ENCODE data around the gene UBA6.
"Not testable (repeated sequence)": the region's sequence is repeated elsewhere in the genome, so short reads cannot be mapped to it uniquely, and the experiment has no call there.

UBA6 gene

DNA sequence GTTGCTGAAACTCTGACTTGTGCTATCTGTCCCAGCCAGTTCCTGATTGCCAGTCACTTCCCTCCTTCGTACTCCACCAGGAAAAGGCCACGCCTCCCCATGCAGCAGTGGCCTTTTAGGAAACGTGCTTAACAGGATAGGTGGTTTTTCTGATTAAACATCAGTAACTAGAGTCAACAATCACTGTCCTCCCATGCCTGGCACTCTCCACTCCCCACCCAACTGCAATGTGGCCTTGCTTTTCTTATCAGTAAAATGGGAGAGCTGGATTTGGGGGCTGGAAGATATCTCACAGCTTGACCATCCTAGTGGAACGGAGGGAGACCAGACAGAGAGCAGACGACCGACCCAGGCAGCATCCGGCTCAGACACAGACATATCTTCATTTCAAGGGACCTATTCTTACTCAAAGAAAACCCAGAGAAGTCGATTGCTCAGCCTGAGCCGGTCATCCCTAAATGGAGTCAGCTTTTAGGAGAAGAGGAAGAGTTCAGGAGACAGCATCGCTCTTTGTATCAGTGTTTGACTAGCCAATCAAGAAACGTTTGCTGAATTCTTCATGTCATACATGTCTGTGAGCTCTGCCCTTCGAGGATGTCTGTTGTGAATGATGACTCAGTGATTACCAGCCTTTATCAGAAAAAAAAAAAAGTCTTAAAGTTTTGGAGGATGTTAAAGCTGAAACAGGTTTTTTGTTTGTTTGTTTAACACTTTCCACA lies 12.7 kb upstream of the UBA6 start:
- Histone ChIP-seq H3K4me1 (ENCODE audit: low read depth, poor library complexity, severe bottlenecking) (peaks cover 17% of the 10 kb centered on the region), H2AFZ (ENCODE audit: low read depth) (no peak overlapping the region), H4K20me1 (ENCODE audit: insufficient read depth) (no peaks in the 10 kb centered on the region), H3K9ac (no peak overlapping the region), H3K4me3 (IDR thresholded peaks at IDR 0.05; ENCODE audit: insufficient read depth, low read depth, low read length) (no peak overlapping the region), H3K27me3 (ENCODE audit: insufficient read depth, low read depth) (no peaks in the 10 kb centered on the region), H3K36me3 (ENCODE audit: insufficient read depth) (no peaks in the 10 kb centered on the region), H3K27ac (no peak overlapping the region), H3K79me2 (ENCODE audit: insufficient read depth, low read depth) (0 out of 2 replicates have a peak, but pooled peaks cover 8% of the 10 kb centered on the region), H3K4me2 (peak overlapping the region; percentile 27; the same call in 1 of the 2 replicates)
- TF ChIP-seq, protein P1, sequence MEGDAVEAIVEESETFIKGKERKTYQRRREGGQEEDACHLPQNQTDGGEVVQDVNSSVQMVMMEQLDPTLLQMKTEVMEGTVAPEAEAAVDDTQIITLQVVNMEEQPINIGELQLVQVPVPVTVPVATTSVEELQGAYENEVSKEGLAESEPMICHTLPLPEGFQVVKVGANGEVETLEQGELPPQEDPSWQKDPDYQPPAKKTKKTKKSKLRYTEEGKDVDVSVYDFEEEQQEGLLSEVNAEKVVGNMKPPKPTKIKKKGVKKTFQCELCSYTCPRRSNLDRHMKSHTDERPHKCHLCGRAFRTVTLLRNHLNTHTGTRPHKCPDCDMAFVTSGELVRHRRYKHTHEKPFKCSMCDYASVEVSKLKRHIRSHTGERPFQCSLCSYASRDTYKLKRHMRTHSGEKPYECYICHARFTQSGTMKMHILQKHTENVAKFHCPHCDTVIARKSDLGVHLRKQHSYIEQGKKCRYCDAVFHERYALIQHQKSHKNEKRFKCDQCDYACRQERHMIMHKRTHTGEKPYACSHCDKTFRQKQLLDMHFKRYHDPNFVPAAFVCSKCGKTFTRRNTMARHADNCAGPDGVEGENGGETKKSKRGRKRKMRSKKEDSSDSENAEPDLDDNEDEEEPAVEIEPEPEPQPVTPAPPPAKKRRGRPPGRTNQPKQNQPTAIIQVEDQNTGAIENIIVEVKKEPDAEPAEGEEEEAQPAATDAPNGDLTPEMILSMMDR (conservative IDR thresholded peaks at IDR 0.05; ENCODE audit: low read depth, low read length) = no peak

DNA sequence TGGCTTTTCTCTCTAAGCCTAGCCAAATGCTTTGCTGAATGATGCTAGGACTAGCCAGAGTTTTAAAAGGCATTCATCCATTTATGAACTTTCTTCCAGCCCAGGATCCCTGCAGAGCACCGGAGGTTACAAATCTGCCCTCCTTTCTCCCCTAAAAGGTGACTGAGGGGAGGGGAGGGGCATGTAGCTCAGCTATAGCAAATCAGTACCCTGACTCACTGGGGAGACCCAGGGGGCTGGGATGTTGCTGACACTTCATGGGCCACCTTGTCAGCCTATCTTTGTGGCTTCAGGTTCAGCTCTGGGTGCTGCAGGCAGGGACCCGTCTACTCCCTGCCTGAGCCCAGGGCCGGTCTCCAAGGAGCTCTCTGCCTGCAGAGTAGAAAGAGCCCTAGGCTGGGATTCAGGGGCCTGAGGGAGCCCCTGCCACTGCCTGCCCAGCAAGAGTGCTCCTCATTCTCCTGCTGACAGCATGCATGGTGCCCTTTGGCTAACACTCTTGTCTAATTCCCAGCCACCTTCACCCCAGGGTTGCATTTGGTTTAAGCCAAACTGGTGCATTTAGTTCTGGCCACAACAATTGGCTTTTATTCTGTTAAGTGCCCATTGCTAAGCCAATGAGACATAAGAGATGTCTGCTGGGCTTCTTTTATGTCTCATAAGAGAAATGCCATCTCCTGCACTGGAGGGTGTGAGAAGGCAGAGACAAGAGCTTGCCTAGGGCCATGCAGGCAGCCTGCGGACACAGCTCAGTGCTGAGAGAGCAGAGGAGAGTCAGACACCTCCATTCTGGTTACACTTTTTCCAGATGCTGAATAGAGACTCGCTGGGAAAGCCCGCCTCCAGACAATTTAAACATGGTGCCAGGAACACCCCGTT lies 11.9 kb upstream of the UBA6 start:
- Histone ChIP-seq H3K79me2 (ENCODE audit: insufficient read depth, low read depth) (0 out of 2 replicates have a peak, but pooled peaks cover 8% of the 10 kb centered on the region), H3K36me3 (ENCODE audit: insufficient read depth) (no peaks in the 10 kb centered on the region), H3K9ac (no peak overlapping the region), H4K20me1 (ENCODE audit: insufficient read depth) (no peaks in the 10 kb centered on the region), H3K4me2 (no peak overlapping the region), H3K4me3 (IDR thresholded peaks at IDR 0.05; ENCODE audit: insufficient read depth, low read depth, low read length) (no peak overlapping the region), H3K27me3 (ENCODE audit: insufficient read depth, low read depth) (no peaks in the 10 kb centered on the region), H2AFZ (ENCODE audit: low read depth) (no peak overlapping the region), H3K4me1 (ENCODE audit: low read depth, poor library complexity, severe bottlenecking) (peaks cover 17% of the 10 kb centered on the region), H3K27ac (no peak overlapping the region)
- TF ChIP-seq, protein P1 (conservative IDR thresholded peaks at IDR 0.05; ENCODE audit: low read depth, low read length) = no peak

DNA sequence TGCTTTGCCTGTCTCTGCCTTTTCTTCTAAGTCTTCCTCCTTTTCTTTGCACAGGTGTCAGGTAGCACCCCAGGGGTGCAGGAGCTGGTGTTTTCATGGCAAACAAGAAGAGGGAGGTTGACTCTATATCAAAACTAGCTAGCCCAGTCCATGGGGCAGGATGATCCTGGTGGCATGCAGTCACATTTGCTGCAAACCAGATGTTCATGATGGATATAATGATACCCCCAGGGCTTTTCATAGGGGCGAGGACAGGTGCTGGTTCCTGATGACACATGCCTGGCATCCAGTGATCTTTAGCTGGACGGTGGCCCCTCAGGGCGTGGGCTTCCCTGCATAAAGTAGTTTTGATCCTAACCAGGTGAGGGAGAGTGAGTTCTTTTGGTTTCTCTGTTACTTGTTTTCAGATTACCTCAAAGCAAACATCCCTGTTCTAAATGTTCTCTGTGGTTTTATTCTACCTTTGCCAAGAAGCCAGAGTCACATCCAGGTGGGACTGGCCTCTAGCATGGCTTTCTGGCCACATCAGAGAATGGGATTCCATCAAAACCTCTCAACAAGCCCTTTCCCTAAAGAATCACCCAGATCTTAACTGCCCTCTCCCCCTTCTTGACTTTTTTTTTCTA lies 11.2 kb upstream of the UBA6 start:
- Histone ChIP-seq H3K27me3 (ENCODE audit: insufficient read depth, low read depth) (no peaks in the 10 kb centered on the region), H3K4me1 (ENCODE audit: low read depth, poor library complexity, severe bottlenecking) (peaks cover 17% of the 10 kb centered on the region), H2AFZ (ENCODE audit: low read depth) (no peak overlapping the region), H3K9ac (no peak overlapping the region), H3K36me3 (ENCODE audit: insufficient read depth) (no peaks in the 10 kb centered on the region), H3K27ac (no peak overlapping the region), H3K4me3 (IDR thresholded peaks at IDR 0.05; ENCODE audit: insufficient read depth, low read depth, low read length) (no peak overlapping the region), H4K20me1 (ENCODE audit: insufficient read depth) (no peaks in the 10 kb centered on the region), H3K4me2 (no peak overlapping the region), H3K79me2 (ENCODE audit: insufficient read depth, low read depth) (0 out of 2 replicates have a peak, but pooled peaks cover 8% of the 10 kb centered on the region)
- TF ChIP-seq, protein P1 (conservative IDR thresholded peaks at IDR 0.05; ENCODE audit: low read depth, low read length) = no peak

DNA sequence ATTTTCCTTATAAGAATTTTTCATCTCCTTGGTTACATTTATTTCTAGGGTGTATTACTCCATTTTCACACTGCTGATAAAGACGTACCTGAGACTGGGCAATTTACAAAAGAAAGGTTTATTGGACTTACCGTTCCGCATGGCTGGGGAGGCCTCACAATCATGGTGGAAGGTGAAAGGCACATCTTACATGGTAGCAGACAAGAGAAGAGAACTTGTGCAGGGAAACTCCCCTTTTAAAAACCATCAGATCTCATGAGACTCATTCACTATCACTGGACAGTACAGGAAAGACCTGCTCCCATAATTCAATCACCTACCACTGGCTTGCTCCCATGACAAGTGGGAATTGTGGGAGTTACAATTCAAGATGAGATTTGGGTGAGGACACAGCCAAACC lies 5.7 kb upstream of the UBA6 start:
- H3K79me2 ChIP-seq (ENCODE audit: insufficient read depth, low read depth) = peaks cover 14% of the 10 kb centered on the region; the same call in 1 of the 2 replicates
- not testable (repeated sequence) for H3K27me3 ChIP-seq (ENCODE audit: insufficient read depth, low read depth); H2AFZ ChIP-seq (ENCODE audit: low read depth); H3K4me3 ChIP-seq (IDR thresholded peaks at IDR 0.05; ENCODE audit: insufficient read depth, low read depth, low read length); H3K9ac ChIP-seq; H3K36me3 ChIP-seq (ENCODE audit: insufficient read depth); H3K4me2 ChIP-seq; H4K20me1 ChIP-seq (ENCODE audit: insufficient read depth); H3K27ac ChIP-seq
- H3K4me1 ChIP-seq (ENCODE audit: low read depth, poor library complexity, severe bottlenecking) = peaks cover 11% of the 10 kb centered on the region

All from KMS-11 (cell line).